GM23248 (cell line): Measurements from ENCODE around the gene SERPINA12. TPM values are rescaled to one million over a fixed set of nuclear protein-coding genes. Genes with fewer than 3 reads are reported as not detected.
A peak's percentile ranks its signal among the peaks of the same experiment; 100 is the strongest.

ENCODE experiments used
- DNase-seq: peaks from one replicate; pipeline ENCODE4 v3.0.0-alpha.2; 2015
- H2AFZ ChIP-seq: fragments of 200-600 bp; sonication (generic); 2 replicates; pipeline ENCODE4 v1.6.1; 2016; ENCODE audit warnings: antibody characterized with exemption
- H3F3A ChIP-seq: fragments of 200-600 bp; sonication (generic); 2 replicates; pipeline ENCODE4 v1.6.1; 2016; ENCODE audit warnings: mild to moderate bottlenecking, antibody characterized with exemption, mixed run types; ENCODE audit not compliant: insufficient read depth
- H3K27ac ChIP-seq: fragments of 200-600 bp; sonication (generic); 2 replicates; pipeline ENCODE4 v1.5.1; 2016; ENCODE audit warnings: mild to moderate bottlenecking
- H3K27me3 ChIP-seq: fragments of 200-600 bp; sonication (generic); replicated peaks from 2 replicates; pipeline ENCODE4 v1.6.1; 2016; ENCODE audit warnings: mild to moderate bottlenecking; ENCODE audit not compliant: insufficient read depth
- H3K36me3 ChIP-seq: fragments of 200-600 bp; sonication (generic); 2 replicates; pipeline ENCODE4 v1.6.1; 2016; ENCODE audit warnings: low read depth, mild to moderate bottlenecking
- H3K4me1 ChIP-seq: fragments of 200-600 bp; sonication (generic); 2 replicates; pipeline ENCODE4 v1.6.1; 2016; ENCODE audit warnings: mild to moderate bottlenecking; ENCODE audit not compliant: insufficient read depth
- H3K4me2 ChIP-seq: fragments of 200-600 bp; sonication (generic); one replicate; pipeline ENCODE4 v1.6.1; 2016; ENCODE audit warnings: mild to moderate bottlenecking; ENCODE audit not compliant: unreplicated experiment
- H3K4me3 ChIP-seq: fragments of 200-600 bp; sonication (generic); 2 replicates; pipeline ENCODE4 v1.5.1; 2016; ENCODE audit warnings: mild to moderate bottlenecking
- H3K79me2 ChIP-seq: fragments of 200-600 bp; sonication (generic); 2 replicates; pipeline ENCODE4 v1.6.1; 2016; ENCODE audit warnings: mild to moderate bottlenecking; ENCODE audit not compliant: insufficient read depth
- H3K9ac ChIP-seq: fragments of 200-600 bp; sonication (generic); 2 replicates; pipeline ENCODE4 v1.6.1; 2016; ENCODE audit warnings: mild to moderate bottlenecking
- H3K9me2 ChIP-seq: fragments of 200-600 bp; sonication (generic); 2 replicates; pipeline ENCODE4 v1.6.1; 2016; ENCODE audit warnings: mixed run types, mild to moderate bottlenecking, moderate library complexity; ENCODE audit not compliant: insufficient read depth
- H3K9me3 ChIP-seq: fragments of 200-600 bp; sonication (generic); one replicate; pipeline ENCODE4 v1.6.1; 2017; ENCODE audit warnings: low read depth
- H4K20me1 ChIP-seq: fragments of 200-600 bp; sonication (generic); 2 replicates; pipeline ENCODE4 v1.6.0; 2016; ENCODE audit not compliant: insufficient read depth
- EZH2 ChIP-seq: fragments of 200-600 bp; sonication (generic); IDR thresholded peaks from 2 replicates; pipeline ENCODE4 v1.6.1; 2018; ENCODE audit warnings: antibody characterized with exemption, mild to moderate bottlenecking; ENCODE audit not compliant: insufficient read depth, poor library complexity, severe bottlenecking
- EZH2phosphoT487 ChIP-seq: fragments of 200-600 bp; sonication (generic); IDR thresholded peaks from 2 replicates; pipeline ENCODE4 v1.6.1; 2018; ENCODE audit warnings: antibody characterized with exemption, moderate library complexity, mild to moderate bottlenecking, low read depth; ENCODE audit not compliant: insufficient read depth
- whole genome bisulfite sequencing, 2 experiments: methylation state at CpG; one replicate each; pipeline ENCODE4 v1.1.6; 2015 to 2017; ENCODE audit warnings: low lambda C conversion rate in 2 of 2, low coverage in 1 of 2; ENCODE audit errors: missing lambda C conversion rate in 2 of 2; 5-methylcytosine and 5-hydroxymethylcytosine counted together
- in situ Hi-C: fragments of 300-500 bp; cut with MboI; formaldehyde crosslinking; loops from 2 replicates; pipeline ENCODE4 v1.15.0; 2020
- polyA plus RNA-seq: library from polyadenylated mRNA; unstranded; fragments of >200 nt; fragmentation: Nextera tagmentation; extraction: Ambion mirVana; gene quantifications from 2 replicates; pipeline ENCODE4 v1.2.1, GENCODE V29; 2016
- total RNA-seq: library from RNA; depleted of rRNA; stranded (reverse); fragments of >200 nt; shearing (Covaris generic); gene quantifications from 2 replicates; pipeline ENCODE4 v1.2.3, GENCODE V29; 2014

Gene SERPINA12
- total and polyA plus RNA-seq, 2 experiments from 2014 or later = not detected

DNA sequence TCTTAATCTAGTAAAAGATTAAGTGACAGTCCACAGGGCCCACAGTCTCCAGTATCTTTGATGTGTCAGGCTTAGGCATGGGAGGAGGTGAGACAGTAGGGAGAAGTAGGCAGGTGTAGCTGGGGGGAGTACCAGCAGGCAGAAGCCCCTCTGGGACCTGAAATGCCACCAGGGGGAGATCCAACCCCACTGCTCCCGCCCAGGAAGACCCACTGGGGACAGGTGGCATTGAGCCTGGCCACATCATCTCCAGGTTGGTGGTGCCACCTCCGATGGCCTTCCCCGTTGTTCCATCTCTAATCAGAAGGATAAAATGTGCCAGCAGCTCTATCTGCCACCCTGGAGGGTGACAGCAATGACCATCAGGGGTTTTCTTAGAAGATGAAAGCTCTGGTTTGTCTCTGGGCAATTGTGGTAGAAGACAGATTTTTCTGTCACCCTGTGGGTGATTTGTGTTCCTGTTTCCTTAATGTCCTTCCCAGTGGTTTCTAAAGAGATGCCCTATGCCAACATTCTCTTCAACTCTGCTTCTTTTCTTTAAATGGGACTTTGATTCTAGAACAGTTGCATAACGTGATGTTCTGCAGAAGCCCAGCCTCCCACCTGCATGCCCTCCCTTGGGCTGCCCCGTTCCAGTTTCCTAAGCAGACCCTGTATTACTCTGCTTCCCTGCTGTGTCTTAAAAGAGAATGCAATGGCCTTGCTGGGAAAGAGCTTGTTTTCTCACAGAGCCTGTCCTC is 12.3 kb upstream of the SERPINA12 start:
- no peak for TF ChIP-seq EZH2
- TF ChIP-seq EZH2phosphoT487 = no peak
- in situ Hi-C loops = no loop called here
- 16 to 27% methylated on average over 5 of the region's 5 CpGs for WGBS, 2 experiments

DNA sequence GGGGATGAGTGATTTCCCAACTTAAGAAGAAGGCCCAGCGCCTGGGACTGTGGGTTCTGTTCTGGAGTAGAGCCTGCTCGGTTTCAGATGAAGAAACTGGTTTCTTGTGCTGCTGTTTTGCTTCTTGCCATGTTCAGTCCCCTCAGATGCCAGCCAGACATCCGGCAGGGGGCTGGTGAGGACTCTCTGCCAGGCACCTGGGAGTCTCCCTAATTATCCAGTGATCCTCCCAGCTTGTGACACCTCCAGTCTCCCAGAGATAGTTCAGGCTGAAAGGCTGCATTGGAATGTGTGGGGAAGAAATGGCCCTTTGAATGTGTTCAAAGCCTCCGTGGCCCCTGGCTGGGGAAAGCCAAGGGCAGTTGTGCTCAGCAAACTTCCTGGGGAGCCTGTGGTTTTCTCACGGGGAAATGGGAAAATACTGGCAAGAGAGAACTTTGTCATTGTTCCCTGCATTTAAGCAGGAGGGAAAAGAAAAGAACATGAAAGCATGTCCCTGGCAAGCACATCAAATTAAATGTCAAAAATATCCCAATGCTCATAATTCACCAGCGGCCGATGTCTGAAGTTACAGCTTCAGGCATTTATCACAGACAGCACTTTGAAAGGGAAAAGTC is 8.5 kb upstream of the SERPINA12 start:
- Histone ChIP-seq H3K9ac (no peak overlapping the region), H3K27me3 (peaks cover 15% of the 10 kb centered on the region; the same call in 1 of the 2 replicates), H3F3A (no peaks in the 10 kb centered on the region), H3K4me1 (no peaks in the 10 kb centered on the region), H3K27ac (no peak overlapping the region), H3K9me3 (no peaks in the 10 kb centered on the region), H3K4me2 (no peak overlapping the region), H2AFZ (no peak overlapping the region), H4K20me1 (no peaks in the 10 kb centered on the region), H3K36me3 (no peaks in the 10 kb centered on the region), H3K4me3 (no peak overlapping the region), H3K9me2 (no peaks in the 10 kb centered on the region), H3K79me2 (no peaks in the 10 kb centered on the region)
- in situ Hi-C loops = no loop called here
- TF ChIP-seq EZH2 (no peak), EZH2phosphoT487 (no peak)
- WGBS, 2 experiments = 2 to 4% methylated on average over 7 of the region's 7 CpGs
- no peak for DNase-seq

More for the DNA sequence above, 12.3 kb upstream of the SERPINA12 start:
- H3K27ac ChIP-seq = no peak overlapping the region
- no peaks in the 10 kb centered on the region for H3K79me2 ChIP-seq
- H2AFZ ChIP-seq = no peak overlapping the region
- no peaks in the 10 kb centered on the region for H3F3A ChIP-seq
- H3K9ac ChIP-seq = no peak overlapping the region
- no peaks in the 10 kb centered on the region for H3K9me2 ChIP-seq
- H3K4me1 ChIP-seq = no peaks in the 10 kb centered on the region
- DNase-seq = no peak
- H4K20me1 ChIP-seq = no peaks in the 10 kb centered on the region
- H3K4me3 ChIP-seq = no peak overlapping the region
- no peaks in the 10 kb centered on the region for H3K9me3 ChIP-seq
- H3K27me3 ChIP-seq = peaks cover 15% of the 10 kb centered on the region; the same call in 1 of the 2 replicates
- H3K36me3 ChIP-seq = no peaks in the 10 kb centered on the region
- no peak overlapping the region for H3K4me2 ChIP-seq

DNA sequence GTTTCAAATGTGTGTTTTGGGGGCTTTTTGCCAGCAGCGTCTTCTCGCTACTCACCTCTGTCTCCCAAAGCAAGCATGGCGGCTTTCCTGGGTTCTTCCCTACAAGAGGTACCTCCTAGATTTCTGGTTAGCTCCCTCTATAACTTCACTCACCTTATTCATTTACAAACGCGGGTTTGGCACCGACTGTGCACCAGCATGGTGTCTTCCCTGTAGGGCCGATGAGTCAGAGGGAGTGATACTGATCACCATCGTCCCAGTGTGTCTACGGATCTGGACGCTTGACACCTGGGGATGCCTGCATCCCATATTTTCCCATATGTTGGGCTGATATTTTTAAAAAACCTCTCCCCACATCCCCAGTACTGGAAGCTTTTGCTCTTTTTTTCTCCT is 8.0 kb upstream of the SERPINA12 start:
- Histone ChIP-seq H3K27me3 (peaks cover 17% of the 10 kb centered on the region; the same call in 1 of the 2 replicates), H3K27ac (no peak overlapping the region), H4K20me1 (no peaks in the 10 kb centered on the region), H2AFZ (no peak overlapping the region), H3K4me2 (no peak overlapping the region), H3K9me3 (no peaks in the 10 kb centered on the region), H3K4me3 (no peak overlapping the region), H3K9ac (no peak overlapping the region), H3K9me2 (no peaks in the 10 kb centered on the region), H3K36me3 (no peaks in the 10 kb centered on the region), H3F3A (no peaks in the 10 kb centered on the region), H3K79me2 (no peaks in the 10 kb centered on the region), H3K4me1 (no peaks in the 10 kb centered on the region)
- 24 to 27% methylated on average over 10 of the region's 10 CpGs for WGBS, 2 experiments
- in situ Hi-C loops = no loop called here
- peak; percentile 14 for DNase-seq
- TF ChIP-seq EZH2phosphoT487 = no peak

DNA sequence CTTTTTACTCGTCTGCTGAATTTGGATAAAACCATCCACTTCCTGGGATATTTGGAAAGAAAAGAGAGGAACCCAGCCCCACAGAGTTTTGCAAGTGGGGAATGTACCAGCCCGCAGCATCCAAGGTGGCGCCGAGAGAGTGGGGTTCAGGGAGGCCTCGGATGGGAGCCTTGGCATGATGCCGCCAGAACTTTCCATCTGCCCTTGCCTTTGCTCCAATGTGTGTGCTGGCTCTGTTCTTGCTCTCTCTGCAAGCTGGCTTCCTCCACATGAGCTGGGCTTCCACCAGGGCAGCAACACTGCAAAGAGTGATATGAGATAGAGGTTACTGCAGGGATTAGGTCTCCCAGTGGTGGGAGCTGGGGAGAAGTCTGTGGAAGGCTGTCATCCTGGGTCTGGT is 6.6 kb upstream of the SERPINA12 start:
- Histone ChIP-seq H4K20me1 (no peaks in the 10 kb centered on the region), H2AFZ (no peak overlapping the region), H3K9ac (no peak overlapping the region), H3F3A (no peaks in the 10 kb centered on the region), H3K27ac (no peak overlapping the region), H3K4me3 (no peak overlapping the region), H3K79me2 (no peaks in the 10 kb centered on the region), H3K36me3 (no peaks in the 10 kb centered on the region), H3K4me2 (no peak overlapping the region), H3K27me3 (peaks cover 17% of the 10 kb centered on the region; the same call in 1 of the 2 replicates), H3K9me2 (no peaks in the 10 kb centered on the region), H3K4me1 (no peaks in the 10 kb centered on the region), H3K9me3 (no peaks in the 10 kb centered on the region)
- in situ Hi-C loops = no loop called here
- DNase-seq = no peak
- 43 to 47% methylated on average over 6 of the region's 6 CpGs for WGBS, 2 experiments
- TF ChIP-seq EZH2phosphoT487 (no peak), EZH2 (no peak)
